ENCODE measurements around the gene ZRSR2. TPM values are rescaled to one million over a fixed set of nuclear protein-coding genes. Genes with fewer than 3 reads are reported as not detected.

Gene ZRSR2
- total and polyA plus RNA-seq, 2 of the 13 experiments (the other 11 are each of a cell fraction or from before 2014, with no cell fraction given) = 3.6 to 4.9 TPM

DNA sequence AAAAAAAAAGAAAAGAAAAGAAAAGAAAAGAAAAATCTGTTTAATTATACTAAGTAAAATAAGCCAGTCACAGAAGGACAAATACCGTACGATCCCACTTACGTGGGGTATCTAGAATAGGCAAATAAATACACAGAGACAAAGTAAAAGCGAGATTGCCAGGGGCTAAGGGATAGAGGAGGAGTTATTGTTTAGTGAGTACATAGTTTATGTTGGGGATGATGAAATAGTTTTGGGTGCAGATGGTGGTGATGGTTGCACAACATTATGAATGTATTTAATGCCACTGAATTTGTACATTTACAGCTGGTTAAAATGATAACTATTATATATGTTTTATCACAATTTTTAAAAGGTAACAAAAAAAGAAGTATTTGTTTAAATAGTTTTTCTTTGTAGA is 45.1 kb upstream of the ZRSR2 start (continued):
- TF ChIP-seq, protein P1, sequence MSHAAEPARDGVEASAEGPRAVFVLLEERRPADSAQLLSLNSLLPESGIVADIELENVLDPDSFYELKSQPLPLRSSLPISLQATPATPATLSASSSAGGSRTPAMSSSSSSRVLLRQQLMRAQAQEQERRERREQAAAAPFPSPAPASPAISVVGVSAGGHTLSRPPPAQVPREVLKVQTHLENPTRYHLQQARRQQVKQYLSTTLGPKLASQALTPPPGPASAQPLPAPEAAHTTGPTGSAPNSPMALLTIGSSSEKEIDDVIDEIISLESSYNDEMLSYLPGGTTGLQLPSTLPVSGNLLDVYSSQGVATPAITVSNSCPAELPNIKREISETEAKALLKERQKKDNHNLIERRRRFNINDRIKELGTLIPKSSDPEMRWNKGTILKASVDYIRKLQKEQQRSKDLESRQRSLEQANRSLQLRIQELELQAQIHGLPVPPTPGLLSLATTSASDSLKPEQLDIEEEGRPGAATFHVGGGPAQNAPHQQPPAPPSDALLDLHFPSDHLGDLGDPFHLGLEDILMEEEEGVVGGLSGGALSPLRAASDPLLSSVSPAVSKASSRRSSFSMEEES (CRISPR knock-in tag; IDR thresholded peaks at IDR 0.05) = no peak
- TF ChIP-seq, protein P2, sequence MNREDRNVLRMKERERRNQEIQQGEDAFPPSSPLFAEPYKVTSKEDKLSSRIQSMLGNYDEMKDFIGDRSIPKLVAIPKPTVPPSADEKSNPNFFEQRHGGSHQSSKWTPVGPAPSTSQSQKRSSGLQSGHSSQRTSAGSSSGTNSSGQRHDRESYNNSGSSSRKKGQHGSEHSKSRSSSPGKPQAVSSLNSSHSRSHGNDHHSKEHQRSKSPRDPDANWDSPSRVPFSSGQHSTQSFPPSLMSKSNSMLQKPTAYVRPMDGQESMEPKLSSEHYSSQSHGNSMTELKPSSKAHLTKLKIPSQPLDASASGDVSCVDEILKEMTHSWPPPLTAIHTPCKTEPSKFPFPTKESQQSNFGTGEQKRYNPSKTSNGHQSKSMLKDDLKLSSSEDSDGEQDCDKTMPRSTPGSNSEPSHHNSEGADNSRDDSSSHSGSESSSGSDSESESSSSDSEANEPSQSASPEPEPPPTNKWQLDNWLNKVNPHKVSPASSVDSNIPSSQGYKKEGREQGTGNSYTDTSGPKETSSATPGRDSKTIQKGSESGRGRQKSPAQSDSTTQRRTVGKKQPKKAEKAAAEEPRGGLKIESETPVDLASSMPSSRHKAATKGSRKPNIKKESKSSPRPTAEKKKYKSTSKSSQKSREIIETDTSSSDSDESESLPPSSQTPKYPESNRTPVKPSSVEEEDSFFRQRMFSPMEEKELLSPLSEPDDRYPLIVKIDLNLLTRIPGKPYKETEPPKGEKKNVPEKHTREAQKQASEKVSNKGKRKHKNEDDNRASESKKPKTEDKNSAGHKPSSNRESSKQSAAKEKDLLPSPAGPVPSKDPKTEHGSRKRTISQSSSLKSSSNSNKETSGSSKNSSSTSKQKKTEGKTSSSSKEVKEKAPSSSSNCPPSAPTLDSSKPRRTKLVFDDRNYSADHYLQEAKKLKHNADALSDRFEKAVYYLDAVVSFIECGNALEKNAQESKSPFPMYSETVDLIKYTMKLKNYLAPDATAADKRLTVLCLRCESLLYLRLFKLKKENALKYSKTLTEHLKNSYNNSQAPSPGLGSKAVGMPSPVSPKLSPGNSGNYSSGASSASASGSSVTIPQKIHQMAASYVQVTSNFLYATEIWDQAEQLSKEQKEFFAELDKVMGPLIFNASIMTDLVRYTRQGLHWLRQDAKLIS (CRISPR knock-in tag; IDR thresholded peaks at IDR 0.05) = no peak
- TF ChIP-seq GATAD2A (CRISPR knock-in tag; IDR thresholded peaks at IDR 0.05) = peak; percentile 50
- TF ChIP-seq TEAD2 (CRISPR knock-in tag; IDR thresholded peaks at IDR 0.05) = no peak
- no peak for TF ChIP-seq IKZF4 (CRISPR knock-in tag; IDR thresholded peaks at IDR 0.05; ENCODE audit: borderline replicate concordance, low read depth, not compliant biosample characterization)
- TF ChIP-seq ZSCAN20 (CRISPR knock-in tag; IDR thresholded peaks at IDR 0.05; ENCODE audit: borderline replicate concordance) = no peak
- TF ChIP-seq ELF1 (CRISPR knock-in tag; IDR thresholded peaks at IDR 0.05) = no peak
- 0 out of 2 replicates have a peak, but pooled peaks have one; percentile 18 for TF ChIP-seq ATF7 (IDR thresholded peaks at IDR 0.05)
- TF ChIP-seq ATF7 (CRISPR knock-in tag; IDR thresholded peaks at IDR 0.05) = no peak
- TF ChIP-seq PAX8 (CRISPR knock-in tag; IDR thresholded peaks at IDR 0.05; ENCODE audit: borderline replicate concordance) = no peak
- no peak for TF ChIP-seq DMAP1 (CRISPR knock-in tag; IDR thresholded peaks at IDR 0.05)
- peak; percentile 11; the same call in 1 of the 2 replicates for TF ChIP-seq HNF4A (CRISPR knock-in tag; IDR thresholded peaks at IDR 0.05)
- no peak for TF ChIP-seq SETDB1 (CRISPR knock-in tag; IDR thresholded peaks at IDR 0.05; ENCODE audit: borderline replicate concordance)
- TF ChIP-seq, protein P3, sequence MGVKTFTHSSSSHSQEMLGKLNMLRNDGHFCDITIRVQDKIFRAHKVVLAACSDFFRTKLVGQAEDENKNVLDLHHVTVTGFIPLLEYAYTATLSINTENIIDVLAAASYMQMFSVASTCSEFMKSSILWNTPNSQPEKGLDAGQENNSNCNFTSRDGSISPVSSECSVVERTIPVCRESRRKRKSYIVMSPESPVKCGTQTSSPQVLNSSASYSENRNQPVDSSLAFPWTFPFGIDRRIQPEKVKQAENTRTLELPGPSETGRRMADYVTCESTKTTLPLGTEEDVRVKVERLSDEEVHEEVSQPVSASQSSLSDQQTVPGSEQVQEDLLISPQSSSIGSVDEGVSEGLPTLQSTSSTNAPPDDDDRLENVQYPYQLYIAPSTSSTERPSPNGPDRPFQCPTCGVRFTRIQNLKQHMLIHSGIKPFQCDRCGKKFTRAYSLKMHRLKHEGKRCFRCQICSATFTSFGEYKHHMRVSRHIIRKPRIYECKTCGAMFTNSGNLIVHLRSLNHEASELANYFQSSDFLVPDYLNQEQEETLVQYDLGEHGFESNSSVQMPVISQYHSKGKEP (CRISPR knock-in tag; IDR thresholded peaks at IDR 0.05) = no peak
- no peak for TF ChIP-seq RCOR2 (CRISPR knock-in tag; IDR thresholded peaks at IDR 0.05)
- TF ChIP-seq ZNF317 (CRISPR knock-in tag; IDR thresholded peaks at IDR 0.05) = no peak
- TF ChIP-seq ZNF598 (CRISPR knock-in tag; IDR thresholded peaks at IDR 0.05; ENCODE audit: borderline replicate concordance) = no peak
- peak; percentile 85 for TF ChIP-seq CEBPG (CRISPR knock-in tag; IDR thresholded peaks at IDR 0.05)
- TF ChIP-seq TARDBP (CRISPR knock-in tag; IDR thresholded peaks at IDR 0.05) = no peak
- no peak for TF ChIP-seq ETV5 (CRISPR knock-in tag; IDR thresholded peaks at IDR 0.05; ENCODE audit: borderline replicate concordance)
- TF ChIP-seq FOXP1 (IDR thresholded peaks at IDR 0.05) = no peak
- TF ChIP-seq FOXP1 (CRISPR knock-in tag; IDR thresholded peaks at IDR 0.05) = peak; percentile 45; the same call in 1 of the 2 replicates
- TF ChIP-seq ZKSCAN1 (IDR thresholded peaks at IDR 0.05; ENCODE audit: low read length) = no peak
- TF ChIP-seq ZNF296 (CRISPR knock-in tag; conservative IDR thresholded peaks at IDR 0.05) = no peak
- TF ChIP-seq SNRNP70 (IDR thresholded peaks at IDR 0.05; ENCODE audit: low read depth, low read length) = no peak
- TF ChIP-seq, protein P4, sequence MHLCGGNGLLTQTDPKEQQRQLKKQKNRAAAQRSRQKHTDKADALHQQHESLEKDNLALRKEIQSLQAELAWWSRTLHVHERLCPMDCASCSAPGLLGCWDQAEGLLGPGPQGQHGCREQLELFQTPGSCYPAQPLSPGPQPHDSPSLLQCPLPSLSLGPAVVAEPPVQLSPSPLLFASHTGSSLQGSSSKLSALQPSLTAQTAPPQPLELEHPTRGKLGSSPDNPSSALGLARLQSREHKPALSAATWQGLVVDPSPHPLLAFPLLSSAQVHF (CRISPR knock-in tag; IDR thresholded peaks at IDR 0.05) = no peak
- TF ChIP-seq ZNF816 (CRISPR knock-in tag; IDR thresholded peaks at IDR 0.05; ENCODE audit: borderline replicate concordance) = no peak

Measured in HepG2 (cell line).